Measurements from ENCODE around the gene LSMEM2.
"Not testable (repeated sequence)": the region's sequence is repeated elsewhere in the genome, so short reads cannot be mapped to it uniquely, and the experiment has no call there.

Gene LSMEM2

GRCh38 chr3:50278880-50279224 is at the start of gene LSMEM2:
LSMEM2 (plus strand) TSS chr3:50279087; CDS start chr3:50279114, 27 bp downstream.
- peak in 19 of 56 donors; percentile 22 to 70 (median 55) for DNase-seq

GRCh38 chr3:50229490-50229889 is 49.4 kb upstream of the LSMEM2 start:
- no peak for DNase-seq

- DNase-seq, result peak in 5 of 56 donors; percentile 8 to 47 (median 31)
Observed at GRCh38 chr3:50230104-50230793, 48.6 kb upstream of the LSMEM2 start.

- no peak for DNase-seq
Observed at GRCh38 chr3:50230794-50231125, 48.1 kb upstream of the LSMEM2 start.

- DNase-seq, result no peak
Observed at GRCh38 chr3:50231581-50231980, 47.3 kb upstream of the LSMEM2 start.

GRCh38 chr3:50232303-50232702 is 46.6 kb upstream of the LSMEM2 start:
- DNase-seq, result no peak

GRCh38 chr3:50233176-50233575 is 45.7 kb upstream of the LSMEM2 start:
- no peak for DNase-seq

- peak; percentile 73 to 100 (median 98) for DNase-seq
Observed at GRCh38 chr3:50235716-50236483, 43.0 kb upstream of the LSMEM2 start, which contains the start of gene GNAI2. GNAI2 (plus strand) TSS chr3:50236204; CDS start chr3:50236336, 132 bp downstream.

- no peak for DNase-seq
Observed at GRCh38 chr3:50236484-50237132, 42.3 kb upstream of the LSMEM2 start.

GRCh38 chr3:50237133-50237651 is 41.7 kb upstream of the LSMEM2 start:
- DNase-seq, result peak in 7 of 56 donors; percentile 14 to 51 (median 36)

- DNase-seq, result peak in 47 of 56 donors; percentile 19 to 81 (median 58)
Observed at GRCh38 chr3:50237754-50238548, 40.9 kb upstream of the LSMEM2 start.

GRCh38 chr3:50238549-50239026 is 40.3 kb upstream of the LSMEM2 start:
- peak in 44 of 56 donors; percentile 6 to 86 (median 56) for DNase-seq

- DNase-seq, result no peak
Observed at GRCh38 chr3:50239649-50240048, 39.2 kb upstream of the LSMEM2 start.

- peak in 3 of 56 donors; percentile 10 to 36 (median 11) for DNase-seq
Observed at GRCh38 chr3:50241163-50241562, 37.7 kb upstream of the LSMEM2 start.

GRCh38 chr3:50241713-50242380 is 37.0 kb upstream of the LSMEM2 start:
- DNase-seq, result no peak

GRCh38 chr3:50242381-50242770 is 36.5 kb upstream of the LSMEM2 start:
- DNase-seq, result no peak

GRCh38 chr3:50242851-50243542 is 35.9 kb upstream of the LSMEM2 start:
- peak in 20 of 56 donors; percentile 17 to 58 (median 35) for DNase-seq

GRCh38 chr3:50243543-50243895 is 35.4 kb upstream of the LSMEM2 start:
- DNase-seq, result no peak

GRCh38 chr3:50244813-50245212 is 34.1 kb upstream of the LSMEM2 start:
- not testable (repeated sequence) for DNase-seq

GRCh38 chr3:50245251-50245745 is 33.6 kb upstream of the LSMEM2 start:
- DNase-seq, result no peak
